Nephron progenitor cell (in vitro differentiated cells): ENCODE measurements around the gene CLTC.

Source experiments
- DNase-seq: peaks from one replicate; pipeline ENCODE4 v3.0.0; 2021
- H3K27ac Mint-ChIP-seq: 2 replicates; pipeline ENCODE4 v1.8.0; 2021; ENCODE audit warnings: mild to moderate bottlenecking, moderate library complexity, mixed read lengths
- H3K27me3 Mint-ChIP-seq: 2 replicates; pipeline ENCODE4 v1.8.0; 2021; ENCODE audit warnings: mild to moderate bottlenecking, low read depth, mixed read lengths; ENCODE audit not compliant: poor library complexity
- H3K36me3 Mint-ChIP-seq: 2 replicates; pipeline ENCODE4 v1.8.0; 2021; ENCODE audit warnings: low read depth, mixed read lengths
- H3K4me1 Mint-ChIP-seq: 2 replicates; pipeline ENCODE4 v1.8.0; 2021; ENCODE audit warnings: mixed read lengths
- H3K4me3 Mint-ChIP-seq: 2 replicates; pipeline ENCODE4 v1.8.0; 2021; ENCODE audit warnings: mild to moderate bottlenecking, moderate library complexity, mixed read lengths
- H3K9me3 Mint-ChIP-seq: 2 replicates; pipeline ENCODE4 v1.8.0; 2021; ENCODE audit warnings: mild to moderate bottlenecking, moderate library complexity, mixed read lengths
- CTCF ChIP-seq: fragments of 200-600 bp; sonication (generic); IDR thresholded peaks from 2 replicates; pipeline ENCODE4 v1.5.0; 2021; ENCODE audit warnings: antibody characterized with exemption

The CLTC gene

GRCh38 chr17:59688008-59688407 lies 68.3 kb downstream of the CLTC start:
- TF ChIP-seq CTCF, result no peak
- H3K27ac Mint-ChIP-seq, result peak overlapping the region; percentile 34
- H3K36me3 Mint-ChIP-seq, result peaks cover 57% of the 10 kb centered on the region
- DNase-seq, result no peak
- H3K9me3 Mint-ChIP-seq, result no peaks in the 10 kb centered on the region
- H3K4me3 Mint-ChIP-seq, result no peak overlapping the region
- H3K27me3 Mint-ChIP-seq, result no peaks in the 10 kb centered on the region
- H3K4me1 Mint-ChIP-seq, result no peaks in the 10 kb centered on the region

- Mint-ChIP-seq H3K4me3 (no peak overlapping the region), H3K36me3 (peaks cover 55% of the 10 kb centered on the region), H3K27me3 (no peaks in the 10 kb centered on the region), H3K27ac (no peak overlapping the region), H3K9me3 (no peaks in the 10 kb centered on the region), H3K4me1 (no peaks in the 10 kb centered on the region)
- DNase-seq, result no peak
- TF ChIP-seq CTCF, result no peak
These were observed 68.8 kb downstream of the CLTC start for GRCh38 chr17:59688496-59688895.

- no peak overlapping the region for H3K4me3 Mint-ChIP-seq
- H3K36me3 Mint-ChIP-seq, result peaks cover 66% of the 10 kb centered on the region
These were observed 73.9 kb downstream of the CLTC start for GRCh38 chr17:59693582-59693981.

GRCh38 chr17:59694344-59694743 lies 74.6 kb downstream of the CLTC start:
- Mint-ChIP-seq H3K36me3 (peaks cover 74% of the 10 kb centered on the region), H3K27ac (no peak overlapping the region), H3K27me3 (no peaks in the 10 kb centered on the region), H3K9me3 (no peaks in the 10 kb centered on the region), H3K4me3 (no peak overlapping the region), H3K4me1 (peaks cover 16% of the 10 kb centered on the region)
- TF ChIP-seq CTCF, result no peak
- DNase-seq, result no peak

More at GRCh38 chr17:59693582-59693981, 73.9 kb downstream of the CLTC start:
- H3K27ac Mint-ChIP-seq, result peak overlapping the region; percentile 68
- no peaks in the 10 kb centered on the region for H3K27me3 Mint-ChIP-seq
- H3K4me1 Mint-ChIP-seq, result peaks cover 9% of the 10 kb centered on the region
- no peak for DNase-seq
- H3K9me3 Mint-ChIP-seq, result no peaks in the 10 kb centered on the region
- TF ChIP-seq CTCF, result no peak

- no peak for TF ChIP-seq CTCF
- peaks cover 16% of the 10 kb centered on the region for H3K4me1 Mint-ChIP-seq
- H3K27ac Mint-ChIP-seq, result peak overlapping the region; percentile 84
- H3K27me3 Mint-ChIP-seq, result no peaks in the 10 kb centered on the region
- peaks cover 82% of the 10 kb centered on the region for H3K36me3 Mint-ChIP-seq
- H3K4me3 Mint-ChIP-seq, result no peak overlapping the region
- no peaks in the 10 kb centered on the region for H3K9me3 Mint-ChIP-seq
- no peak for DNase-seq
These were observed 76.4 kb downstream of the CLTC start for GRCh38 chr17:59695945-59696681.

- no peak overlapping the region for H3K4me3 Mint-ChIP-seq
- DNase-seq, result no peak
These were observed 77.1 kb downstream of the CLTC start for GRCh38 chr17:59696682-59697277.

More at GRCh38 chr17:59696682-59697277, 77.1 kb downstream of the CLTC start:
- Mint-ChIP-seq H3K27me3 (no peaks in the 10 kb centered on the region), H3K4me1 (peaks cover 16% of the 10 kb centered on the region), H3K27ac (peak overlapping the region; percentile 84), H3K9me3 (no peaks in the 10 kb centered on the region), H3K36me3 (peaks cover 80% of the 10 kb centered on the region)
- no peak for TF ChIP-seq CTCF
